HG02588 (cell line): ENCODE data around the gene CDC42EP5.

ENCODE experiments used
- ATAC-seq: cut with Tn5 transposase; IDR thresholded peaks from one replicate; pipeline ENCODE4 v1.9.1; 2021; ENCODE audit warnings: mild to moderate bottlenecking, moderate library complexity; ENCODE audit not compliant: unreplicated experiment

Gene CDC42EP5

GRCh38 chr19:54462655-54463530, 10.2 kb downstream of the CDC42EP5 start:
- peak; percentile 10 for ATAC-seq

GRCh38 chr19:54462047-54462654, 10.9 kb downstream of the CDC42EP5 start:
- ATAC-seq, result no peak

GRCh38 chr19:54461613-54462012, 11.5 kb downstream of the CDC42EP5 start:
- no peak for ATAC-seq

- no peak for ATAC-seq
These were observed 11.9 kb downstream of the CDC42EP5 start for GRCh38 chr19:54461210-54461609.

GRCh38 chr19:54460230-54461005, 12.7 kb downstream of the CDC42EP5 start:
- no peak for ATAC-seq

- ATAC-seq, result no peak
These were observed 13.5 kb downstream of the CDC42EP5 start for GRCh38 chr19:54459282-54460229.

- no peak for ATAC-seq
These were observed 14.3 kb downstream of the CDC42EP5 start for GRCh38 chr19:54458648-54459281.

GRCh38 chr19:54457773-54458647, 15.1 kb downstream of the CDC42EP5 start:
- no peak for ATAC-seq

- ATAC-seq, result no peak
These were observed 16.4 kb downstream of the CDC42EP5 start for GRCh38 chr19:54456423-54457373.

GRCh38 chr19:54455786-54456422, 17.2 kb downstream of the CDC42EP5 start:
- ATAC-seq, result no peak

GRCh38 chr19:54454781-54455675, 18.1 kb downstream of the CDC42EP5 start:
- ATAC-seq, result no peak

GRCh38 chr19:54453921-54454780, 18.9 kb downstream of the CDC42EP5 start:
- ATAC-seq, result no peak

- ATAC-seq, result no peak
These were observed 20.5 kb downstream of the CDC42EP5 start for GRCh38 chr19:54452626-54453025.

GRCh38 chr19:54451997-54452396, 21.1 kb downstream of the CDC42EP5 start:
- ATAC-seq, result no peak

- ATAC-seq, result no peak
These were observed 21.7 kb downstream of the CDC42EP5 start for GRCh38 chr19:54451331-54451871.
